Measurements from ENCODE around the gene TGFBR2.

DNA sequence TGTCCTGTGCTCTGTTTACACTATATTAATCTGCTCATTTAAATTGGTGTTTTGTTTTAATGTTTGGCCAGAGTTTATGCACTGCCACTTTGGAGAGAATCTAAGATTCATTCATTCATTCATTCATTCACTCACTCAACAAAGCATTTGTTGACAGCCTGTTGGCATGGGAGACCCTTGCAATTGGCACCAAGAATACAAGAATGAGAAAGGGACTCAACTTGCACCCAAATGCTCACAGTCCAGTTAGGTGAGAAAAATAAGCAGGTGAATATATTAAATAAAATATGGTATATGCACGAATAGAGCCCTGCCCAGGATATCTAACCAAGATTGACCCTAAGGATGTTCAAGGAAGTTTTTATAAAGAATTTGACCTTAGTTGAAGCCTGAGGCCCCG, 80.4 kb downstream of the TGFBR2 start:
- no peak for TF ChIP-seq EZH2 (IDR thresholded peaks at IDR 0.05; ENCODE audit: borderline replicate concordance, low read length)
- TF ChIP-seq, protein P1, sequence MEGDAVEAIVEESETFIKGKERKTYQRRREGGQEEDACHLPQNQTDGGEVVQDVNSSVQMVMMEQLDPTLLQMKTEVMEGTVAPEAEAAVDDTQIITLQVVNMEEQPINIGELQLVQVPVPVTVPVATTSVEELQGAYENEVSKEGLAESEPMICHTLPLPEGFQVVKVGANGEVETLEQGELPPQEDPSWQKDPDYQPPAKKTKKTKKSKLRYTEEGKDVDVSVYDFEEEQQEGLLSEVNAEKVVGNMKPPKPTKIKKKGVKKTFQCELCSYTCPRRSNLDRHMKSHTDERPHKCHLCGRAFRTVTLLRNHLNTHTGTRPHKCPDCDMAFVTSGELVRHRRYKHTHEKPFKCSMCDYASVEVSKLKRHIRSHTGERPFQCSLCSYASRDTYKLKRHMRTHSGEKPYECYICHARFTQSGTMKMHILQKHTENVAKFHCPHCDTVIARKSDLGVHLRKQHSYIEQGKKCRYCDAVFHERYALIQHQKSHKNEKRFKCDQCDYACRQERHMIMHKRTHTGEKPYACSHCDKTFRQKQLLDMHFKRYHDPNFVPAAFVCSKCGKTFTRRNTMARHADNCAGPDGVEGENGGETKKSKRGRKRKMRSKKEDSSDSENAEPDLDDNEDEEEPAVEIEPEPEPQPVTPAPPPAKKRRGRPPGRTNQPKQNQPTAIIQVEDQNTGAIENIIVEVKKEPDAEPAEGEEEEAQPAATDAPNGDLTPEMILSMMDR (conservative IDR thresholded peaks at IDR 0.05 in 1 of 2, IDR thresholded peaks at IDR 0.05 in 1 of 2; ENCODE audit: extremely low read depth in 1 of 2, insufficient read depth in 1 of 2, low read depth in 1 of 2, low read length in 2 of 2) = no peak
